NCI-H774 (cell line): Measurements from ENCODE around the gene ZDHHC18.

Experiments used
- DNase-seq: peaks from one replicate; lab custom pipeline; 2025; lab: John Stamatoyannopoulos, UW

Gene ZDHHC18

DNA sequence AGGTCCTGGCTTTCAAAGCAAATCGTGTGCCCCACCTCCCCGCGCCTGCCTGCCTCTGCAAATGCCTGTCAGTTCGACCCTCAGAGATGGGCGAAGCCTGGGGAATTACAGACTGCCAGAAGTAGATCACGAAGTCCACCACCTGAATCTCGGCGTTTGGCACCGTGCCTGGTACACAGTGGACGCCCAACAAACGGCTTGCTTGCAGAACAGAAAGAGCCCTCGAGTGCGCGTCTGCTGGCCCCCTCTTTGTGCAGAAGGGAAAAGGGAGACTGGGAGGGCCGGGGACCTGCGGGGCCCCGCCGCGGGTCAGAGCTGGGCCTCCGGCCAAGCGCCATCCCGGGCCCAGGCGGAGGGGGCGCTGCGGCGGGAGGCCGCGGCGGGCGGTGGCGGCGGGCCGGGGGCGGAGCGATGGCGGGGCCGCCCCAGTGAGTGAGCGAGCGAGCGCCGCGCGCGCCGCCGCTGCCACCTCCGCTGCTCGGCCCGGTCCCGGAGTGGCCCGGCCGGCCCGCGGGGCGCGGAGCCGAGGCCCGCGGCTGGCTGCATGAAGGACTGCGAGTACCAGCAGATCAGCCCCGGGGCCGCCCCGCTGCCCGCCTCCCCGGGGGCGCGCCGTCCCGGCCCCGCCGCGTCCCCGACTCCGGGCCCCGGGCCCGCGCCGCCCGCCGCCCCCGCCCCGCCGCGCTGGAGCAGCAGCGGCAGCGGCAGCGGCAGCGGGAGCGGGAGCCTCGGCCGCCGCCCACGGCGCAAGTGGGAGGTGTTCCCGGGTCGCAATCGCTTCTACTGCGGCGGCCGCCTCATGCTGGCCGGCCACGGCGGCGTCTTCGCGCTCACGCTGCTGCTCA is at the start of gene ZDHHC18:
TSS of gene ZDHHC18 (plus strand) at position 428 of the 845 bp plus-strand sequence. CDS start at position 545, 117 bp downstream.
- DNase-seq: peak; percentile 23

- no peak for DNase-seq
Measured at GRCh38 chr1:26779098-26779668, 47.3 kb upstream of the ZDHHC18 start.

- no peak for DNase-seq
Measured at GRCh38 chr1:26780344-26780957, 46.0 kb upstream of the ZDHHC18 start.

DNA sequence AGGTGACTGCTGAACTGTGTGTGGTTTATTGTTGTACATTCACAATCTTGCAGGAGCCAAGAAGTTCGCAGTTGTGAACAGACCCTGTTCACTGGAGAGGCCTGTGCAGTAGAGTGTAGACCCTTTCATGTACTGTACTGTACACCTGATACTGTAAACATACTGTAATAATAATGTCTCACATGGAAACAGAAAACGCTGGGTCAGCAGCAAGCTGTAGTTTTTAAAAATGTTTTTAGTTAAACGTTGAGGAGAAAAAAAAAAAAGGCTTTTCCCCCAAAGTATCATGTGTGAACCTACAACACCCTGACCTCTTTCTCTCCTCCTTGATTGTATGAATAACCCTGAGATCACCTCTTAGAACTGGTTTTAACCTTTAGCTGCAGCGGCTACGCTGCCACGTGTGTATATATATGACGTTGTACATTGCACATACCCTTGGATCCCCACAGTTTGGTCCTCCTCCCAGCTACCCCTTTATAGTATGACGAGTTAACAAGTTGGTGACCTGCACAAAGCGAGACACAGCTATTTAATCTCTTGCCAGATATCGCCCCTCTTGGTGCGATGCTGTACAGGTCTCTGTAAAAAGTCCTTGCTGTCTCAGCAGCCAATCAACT is 45.2 kb upstream of the ZDHHC18 start:
- DNase-seq: no peak

GRCh38 chr1:26782521-26783212 is 43.8 kb upstream of the ZDHHC18 start:
- no peak for DNase-seq

DNA sequence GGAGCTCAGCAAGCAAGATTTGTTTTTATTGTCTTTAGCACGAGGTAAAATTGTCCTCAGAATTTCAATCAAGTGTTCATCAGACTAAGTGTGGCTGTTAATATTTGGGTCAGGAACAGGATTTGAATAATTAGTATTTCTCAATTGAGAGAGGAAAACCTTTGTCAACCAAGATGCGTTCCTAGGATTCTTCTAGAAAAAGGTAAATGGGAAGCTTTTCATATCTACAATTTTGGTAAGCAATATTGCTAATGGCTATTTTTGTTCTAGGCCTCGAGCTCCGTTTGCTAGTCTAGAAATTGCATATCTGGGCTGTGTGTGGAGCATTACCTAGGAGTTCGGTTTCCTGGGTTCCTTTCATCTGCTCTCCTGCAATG is 42.9 kb upstream of the ZDHHC18 start:
- no peak for DNase-seq

DNA sequence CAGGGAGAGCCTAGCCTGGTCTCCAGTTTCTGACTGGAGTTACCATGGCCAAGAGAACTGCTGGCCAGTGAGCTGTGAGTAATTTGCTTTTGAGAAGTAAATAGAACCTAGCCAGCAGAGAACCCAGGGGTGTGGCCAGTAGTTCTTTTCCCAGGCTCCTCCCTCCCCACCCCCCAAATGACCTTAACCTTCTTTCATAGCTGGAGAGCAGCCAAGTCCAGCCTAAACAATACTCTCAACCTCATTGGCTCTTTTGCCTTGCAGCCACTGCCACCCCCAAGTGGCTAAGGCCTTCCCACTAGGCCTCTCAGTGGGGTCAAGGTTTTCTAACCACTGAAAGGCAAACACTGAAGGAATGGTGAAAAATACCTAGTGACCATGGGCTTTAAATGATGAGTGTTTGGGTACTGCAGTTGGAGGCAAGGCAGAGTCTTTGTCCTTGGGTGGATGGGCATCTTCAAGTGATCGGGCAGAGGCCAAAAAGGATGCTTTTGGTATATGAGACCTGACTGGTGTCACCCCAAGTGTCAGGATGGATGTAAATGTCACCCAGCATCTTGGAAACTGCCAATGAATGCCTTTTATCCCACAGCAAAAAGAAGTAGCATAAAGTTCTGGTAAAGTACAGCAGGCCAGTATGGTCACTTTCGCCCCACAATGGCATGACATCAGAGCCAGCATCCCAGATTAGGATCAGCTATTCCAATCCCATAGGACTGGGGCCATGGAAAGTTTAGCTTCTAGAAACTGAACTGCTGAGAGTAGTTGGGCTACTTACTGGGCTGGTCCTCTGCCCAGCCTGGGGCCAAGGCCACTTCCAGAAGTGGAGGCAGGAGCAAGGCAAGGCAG is 42.2 kb upstream of the ZDHHC18 start:
- DNase-seq: peak; percentile 59

DNA sequence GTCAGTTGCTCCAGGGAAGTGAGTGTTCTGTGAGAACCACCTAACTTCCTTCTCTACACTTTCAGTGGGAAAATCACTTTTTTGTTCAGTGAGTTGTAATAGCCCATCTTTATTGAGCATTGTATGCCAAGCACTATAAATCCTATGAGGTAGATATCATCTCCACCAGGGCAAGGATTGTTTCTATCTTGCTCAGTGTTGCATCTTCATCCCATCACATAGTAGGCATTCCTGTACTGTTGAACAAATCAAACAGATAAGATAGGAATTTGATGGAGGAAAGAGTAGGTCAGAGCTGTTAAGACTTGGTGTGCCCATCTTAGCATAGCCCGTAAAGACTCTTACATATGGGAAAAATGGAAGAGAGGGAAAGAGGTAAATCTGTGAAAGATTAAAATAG is 41.6 kb upstream of the ZDHHC18 start:
- DNase-seq: no peak

GRCh38 chr1:26785611-26786436 is 40.7 kb upstream of the ZDHHC18 start:
- no peak for DNase-seq

- no peak for DNase-seq
Measured at GRCh38 chr1:26786437-26787380, 39.8 kb upstream of the ZDHHC18 start.

DNA sequence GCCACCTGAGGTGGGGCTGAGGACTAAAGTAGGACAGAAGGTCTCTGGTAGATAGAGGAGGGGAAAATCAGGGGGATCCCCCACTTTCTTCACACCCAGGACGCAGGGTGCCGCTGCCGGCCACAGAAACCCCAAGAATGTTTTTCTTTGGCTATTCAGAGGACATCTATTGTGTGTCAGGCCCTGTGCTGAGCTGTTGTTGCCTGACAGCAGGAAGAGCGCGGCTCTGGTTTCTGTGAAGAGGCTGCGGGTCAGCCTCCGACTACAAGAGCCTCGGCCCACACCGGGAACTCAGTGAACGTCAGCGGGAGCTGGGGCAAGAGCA is 39.1 kb upstream of the ZDHHC18 start:
- no peak for DNase-seq

GRCh38 chr1:26787706-26788514 is 38.6 kb upstream of the ZDHHC18 start, which contains the start of gene PIGV:
Gene PIGV (plus strand): TSS chr1:26787950. CDS start chr1:26790816, 2,866 bp downstream.
- DNase-seq: peak; percentile 51

DNA sequence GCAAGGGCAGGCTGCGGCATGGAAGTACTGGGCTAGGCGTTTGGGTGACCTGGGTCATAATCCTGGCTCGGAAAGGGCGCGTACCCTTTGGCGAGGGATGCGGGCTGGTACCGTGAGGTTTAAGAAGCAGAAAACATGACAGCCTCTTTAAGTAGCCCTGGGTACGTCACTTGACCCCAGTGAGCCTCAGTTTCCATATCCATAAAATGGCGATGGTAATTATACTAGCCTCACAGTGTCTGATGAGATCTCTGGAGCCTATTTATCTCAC is 38.0 kb upstream of the ZDHHC18 start:
- DNase-seq: no peak

DNA sequence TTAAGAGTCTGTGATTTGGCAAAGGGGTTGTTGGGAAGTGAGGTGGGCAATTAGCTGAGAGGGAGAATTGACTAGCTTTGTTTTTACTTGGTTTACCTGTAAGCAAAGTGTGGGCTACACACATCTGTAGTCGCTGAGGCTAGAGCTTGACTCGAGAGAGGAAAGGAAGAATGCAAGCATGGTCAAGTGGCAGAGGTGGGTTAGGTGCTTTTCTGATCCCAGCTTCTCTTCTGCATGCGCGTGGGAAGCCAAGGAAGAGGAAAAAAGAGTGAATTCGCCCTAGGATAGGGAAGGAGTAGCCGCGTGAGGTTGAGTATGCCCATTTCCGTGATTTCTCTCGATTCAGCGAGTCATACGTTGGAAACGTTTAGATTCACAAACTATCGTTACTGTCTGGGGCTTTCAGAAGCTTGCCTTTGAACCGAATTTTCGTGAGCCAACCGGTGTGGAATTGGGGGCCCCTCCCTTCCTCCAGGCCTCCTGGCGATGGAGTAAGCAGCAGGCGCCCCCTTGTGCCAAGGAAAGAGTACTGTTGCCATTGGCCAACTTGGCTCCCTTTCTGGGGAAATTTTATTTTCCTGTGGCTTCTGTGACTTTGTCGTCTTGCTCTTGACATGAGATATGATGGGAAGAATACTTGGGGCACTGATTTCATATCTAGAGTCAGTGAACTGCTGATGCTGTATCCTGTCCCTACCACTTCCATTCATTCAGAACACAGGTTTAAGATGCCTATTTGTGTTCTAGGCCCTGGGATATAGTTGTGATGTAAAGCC is 37.5 kb upstream of the ZDHHC18 start:
- DNase-seq: peak; percentile 46

GRCh38 chr1:26789612-26789865 is 36.9 kb upstream of the ZDHHC18 start:
- no peak for DNase-seq

GRCh38 chr1:26789931-26790330 is 36.6 kb upstream of the ZDHHC18 start:
- DNase-seq: no peak

DNA sequence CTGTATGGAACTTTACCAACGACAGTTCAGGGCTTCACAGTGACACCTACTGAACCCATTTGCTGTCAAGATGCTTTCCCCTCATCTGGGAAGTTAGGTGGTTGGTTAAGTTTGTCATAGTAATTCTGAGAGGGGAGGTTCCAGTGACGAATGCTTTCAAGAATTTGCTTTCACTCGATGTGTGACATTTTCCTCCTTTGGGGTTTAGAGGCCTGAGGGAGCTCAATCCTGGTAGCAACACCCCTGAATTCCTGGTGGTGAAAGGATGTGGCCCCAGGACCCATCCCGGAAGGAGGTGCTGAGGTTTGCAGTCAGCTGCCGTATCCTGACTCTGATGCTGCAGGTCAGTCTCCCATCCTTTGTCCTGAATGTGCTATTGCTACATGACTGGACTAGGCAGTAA is 35.9 kb upstream of the ZDHHC18 start:
- no peak for DNase-seq

DNA sequence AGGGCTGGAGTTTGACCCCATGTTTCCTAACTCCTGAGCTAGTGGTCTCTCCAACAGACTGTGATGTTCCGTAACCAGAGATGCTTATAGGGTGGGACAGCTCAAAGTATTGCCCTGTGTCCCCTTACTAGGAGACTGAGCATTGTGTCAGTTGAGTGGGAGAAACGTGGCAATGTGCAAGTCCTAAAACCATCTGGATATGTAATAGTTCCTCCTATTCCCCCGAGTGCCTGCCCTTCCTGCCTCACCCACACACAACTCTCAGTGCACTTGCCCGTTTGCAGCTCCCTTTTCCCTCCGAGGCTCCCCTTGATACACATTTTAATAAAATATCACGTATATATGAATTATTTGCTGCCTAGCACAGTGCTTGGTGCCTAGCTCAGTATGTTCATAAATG is 35.3 kb upstream of the ZDHHC18 start:
- no peak for DNase-seq
